Measurements from ENCODE around the gene TMEM121.
A peak's percentile ranks its signal among the peaks of the same experiment; 100 is the strongest.

TMEM121 gene

GRCh38 chr14:105525861-105526775, at the start of gene TMEM121:
Gene TMEM121, plus strand, starts transcription at chr14:105526583. Its CDS starts 2,252 bp downstream, at chr14:105528835.
- H2AFZ ChIP-seq (ENCODE audit: low read depth, low read length): no peak within 1 kb of the TSS
- H3K27me3 ChIP-seq (ENCODE audit: low read depth, low read length): peaks cover 17% of the 10 kb centered on the region
- no peaks in the 10 kb centered on the region for H3K36me3 ChIP-seq (replicated peaks; ENCODE audit: low read depth, low read length)
- H4K20me1 ChIP-seq (ENCODE audit: insufficient read depth, low read length): no peaks in the 10 kb centered on the region
- H3K4me3 ChIP-seq (ENCODE audit: low read length): no peak within 1 kb of the TSS
- H3K9ac ChIP-seq (ENCODE audit: low read length): no peak within 1 kb of the TSS
- TF ChIP-seq CTCF (IDR thresholded peaks at IDR 0.05; ENCODE audit: low read depth, low read length) (no peak), EZH2phosphoT487 (IDR thresholded peaks at IDR 0.05; ENCODE audit: low read depth) (no peak)
- H3K27ac ChIP-seq (ENCODE audit: low read length): no peak within 1 kb of the TSS
- no peaks in the 10 kb centered on the region for H3K4me1 ChIP-seq (ENCODE audit: low read length)
- H3K9me3 ChIP-seq (ENCODE audit: insufficient read depth, low read length): no peaks in the 10 kb centered on the region
- H3K79me2 ChIP-seq (ENCODE audit: low read length): no peaks in the 10 kb centered on the region
- H3K4me2 ChIP-seq (ENCODE audit: low read length): no peak within 1 kb of the TSS

- Histone ChIP-seq H4K20me1 (ENCODE audit: insufficient read depth, low read length) (no peaks in the 10 kb centered on the region), H3K27ac (ENCODE audit: low read length) (no peak overlapping the region), H2AFZ (ENCODE audit: low read depth, low read length) (no peak overlapping the region), H3K27me3 (ENCODE audit: low read depth, low read length) (peaks cover 16% of the 10 kb centered on the region), H3K36me3 (replicated peaks; ENCODE audit: low read depth, low read length) (no peaks in the 10 kb centered on the region), H3K9me3 (ENCODE audit: insufficient read depth, low read length) (no peaks in the 10 kb centered on the region), H3K9ac (ENCODE audit: low read length) (no peak overlapping the region), H3K4me2 (ENCODE audit: low read length) (no peak overlapping the region), H3K4me1 (ENCODE audit: low read length) (peaks cover 17% of the 10 kb centered on the region), H3K79me2 (ENCODE audit: low read length) (no peaks in the 10 kb centered on the region), H3K4me3 (ENCODE audit: low read length) (no peak overlapping the region)
- TF ChIP-seq CTCF (IDR thresholded peaks at IDR 0.05; ENCODE audit: low read depth, low read length): no peak
- no peak for TF ChIP-seq EZH2phosphoT487 (IDR thresholded peaks at IDR 0.05; ENCODE audit: low read depth)
These were observed 49.3 kb upstream of the TMEM121 start for GRCh38 chr14:105476831-105477659.

GRCh38 chr14:105477660-105478397, 48.6 kb upstream of the TMEM121 start:
- Histone ChIP-seq H4K20me1 (ENCODE audit: insufficient read depth, low read length) (no peaks in the 10 kb centered on the region), H3K4me2 (ENCODE audit: low read length) (peak overlapping the region; percentile 40), H3K27ac (ENCODE audit: low read length) (no peak overlapping the region), H3K79me2 (ENCODE audit: low read length) (no peaks in the 10 kb centered on the region), H3K27me3 (ENCODE audit: low read depth, low read length) (peaks cover 16% of the 10 kb centered on the region), H2AFZ (ENCODE audit: low read depth, low read length) (no peak overlapping the region), H3K9ac (ENCODE audit: low read length) (no peak overlapping the region), H3K9me3 (ENCODE audit: insufficient read depth, low read length) (no peaks in the 10 kb centered on the region), H3K4me1 (ENCODE audit: low read length) (peaks cover 19% of the 10 kb centered on the region), H3K4me3 (ENCODE audit: low read length) (peak overlapping the region; percentile 32; the same call in 1 of the 2 replicates), H3K36me3 (replicated peaks; ENCODE audit: low read depth, low read length) (no peaks in the 10 kb centered on the region)
- TF ChIP-seq EZH2phosphoT487 (IDR thresholded peaks at IDR 0.05; ENCODE audit: low read depth): no peak; the same call in none of the 2 replicates
- TF ChIP-seq CTCF (IDR thresholded peaks at IDR 0.05; ENCODE audit: low read depth, low read length): no peak

Measured in OCI-LY3 (cell line).